GM12891 (cell line): ENCODE results near the gene ACAN.

ENCODE experiments used
- PAX5 ChIP-seq: IDR thresholded peaks from 2 replicates; pipeline ENCODE4 v1.6.1; 2011; ENCODE audit warnings: low read length, moderate library complexity, mild to moderate bottlenecking; ENCODE audit not compliant: insufficient read depth, severe bottlenecking
- POLR2A ChIP-seq: IDR thresholded peaks from 2 replicates; pipeline ENCODE4 v1.6.1; 2011; ENCODE audit warnings: low read depth, low read length, control low read depth
- POLR2AphosphoS5 ChIP-seq: IDR thresholded peaks from 2 replicates; pipeline ENCODE4 v1.6.1; 2011; ENCODE audit warnings: low read depth, low read length, control low read depth
- POU2F2 ChIP-seq: IDR thresholded peaks from 2 replicates; pipeline ENCODE4 v1.6.1; 2011; ENCODE audit warnings: low read depth, mild to moderate bottlenecking, control low read depth, low read length, moderate library complexity
- TAF1 ChIP-seq: IDR thresholded peaks from 2 replicates; pipeline ENCODE4 v1.6.1; 2011; ENCODE audit warnings: low read depth, low read length, control low read depth

DNA sequence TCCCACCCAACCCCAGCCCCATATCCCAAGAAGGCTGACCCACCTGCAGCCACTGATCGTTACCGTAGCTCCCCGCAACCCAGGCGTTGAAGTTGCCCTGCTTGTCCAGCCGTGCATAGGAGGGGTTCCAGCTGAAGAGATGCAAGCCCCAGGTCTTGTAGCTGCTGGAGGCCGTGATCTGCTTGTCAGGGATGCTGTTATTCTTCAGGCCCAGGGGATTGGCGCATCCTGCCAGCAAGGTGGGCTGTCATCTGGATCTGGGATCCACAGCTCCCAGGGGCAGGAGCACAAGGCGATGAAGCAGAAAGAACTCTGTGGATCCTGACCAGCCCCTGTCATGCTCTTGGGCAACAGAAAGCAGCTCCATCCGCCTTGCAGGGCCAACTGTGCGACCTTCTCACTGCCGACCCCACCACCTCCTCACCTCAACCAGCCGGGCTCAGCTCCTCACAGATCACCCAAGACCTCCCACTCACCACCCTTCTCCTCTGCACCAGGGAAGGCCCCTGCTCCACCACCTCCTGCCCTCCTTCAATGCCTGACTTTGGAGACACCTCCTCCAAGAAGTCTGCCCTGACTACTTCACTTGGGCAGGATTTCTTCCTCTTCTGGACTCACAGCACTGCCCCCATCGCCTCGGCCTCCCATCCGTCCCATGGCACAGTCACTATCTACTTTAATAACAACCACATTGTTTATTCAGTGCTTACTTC, 98.4 kb downstream of the ACAN start:
- TF ChIP-seq POLR2A (no peak), POLR2AphosphoS5 (no peak), POU2F2 (no peak), TAF1 (no peak), PAX5 (no peak)
